Ovary (tissue), 3 donors: ENCODE measurements around the gene TRIM36.

Source experiments
- CTCF ChIP-seq, 3 donors: fragments of 450-650 bp in 2 of 3; fragments of 200-600 bp in 1 of 3; IDR thresholded peaks; one replicate each; pipeline versions ENCODE4 v1.5.1 to v1.8.0; 2016 to 2022; ENCODE audit warnings: antibody characterized with exemption in 3 of 3, mild to moderate bottlenecking in 1 of 3
- EP300 ChIP-seq: sonication (generic); formaldehyde crosslinking; IDR thresholded peaks from one replicate; pipeline ENCODE4 v1.6.1; 2017; ENCODE audit warnings: antibody characterized with exemption
- POLR2A ChIP-seq: fragments of 450-650 bp; IDR thresholded peaks from one replicate; pipeline ENCODE4 v1.6.1; 2017; ENCODE audit warnings: antibody characterized with exemption, mild to moderate bottlenecking, moderate library complexity
- donor health status: DM: no; HTN: no; CAD: no.

- no peak for TF ChIP-seq POLR2A
- TF ChIP-seq CTCF (IDR thresholded peaks at IDR 0.05) = no peak
- TF ChIP-seq EP300 = no peak
These were observed 33.4 kb downstream of the TRIM36 start for GRCh38 chr5:115136294-115136693.
